Measurements from ENCODE around the gene ZC3H18. TPM values are rescaled to one million over a fixed set of nuclear protein-coding genes. Genes with fewer than 3 reads are reported as not detected.

ZC3H18 gene
- total and polyA plus RNA-seq, 2 of the 4 experiments (the other 2 are of a cell fraction): 3.4 to 21.3 TPM

DNA sequence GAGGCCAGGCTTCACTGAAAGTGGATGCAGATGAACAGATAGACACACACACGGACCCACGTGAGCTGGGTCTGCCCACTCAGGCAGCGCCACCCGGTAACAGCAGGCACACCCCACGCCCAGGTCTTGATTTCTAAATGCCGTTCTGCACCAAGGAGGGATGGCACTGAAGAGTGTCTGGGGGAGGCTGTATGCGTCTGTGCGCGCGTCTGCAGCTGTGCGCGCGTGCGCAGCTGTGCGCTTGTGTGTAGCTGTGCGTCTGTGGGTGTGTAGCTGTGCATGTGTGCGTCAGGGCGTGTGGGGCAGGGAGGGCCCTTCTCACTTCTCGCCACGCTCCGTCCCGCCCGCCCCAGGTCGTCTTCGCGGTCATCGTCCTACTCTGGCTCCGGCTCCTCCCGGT is 52.7 kb downstream of the ZC3H18 start:
- H2BK5ac ChIP-seq (ENCODE audit: low read depth, low read length, poor library complexity, severe bottlenecking): no peak overlapping the region
- no peak overlapping the region for H3K4me3 ChIP-seq (ENCODE audit: insufficient read depth, low read depth, low read length)
- ChIA-PET CTCF (no interaction called here), POLR2A (ENCODE audit: unreplicated experiment) (no interaction called here)
- H3K4me2 ChIP-seq (ENCODE audit: low read depth, low read length): no peak overlapping the region
- ATAC-seq (ENCODE audit: low read depth) (no peak), DNase-seq (no peak)
- peaks cover 19% of the 10 kb centered on the region for H3K9me1 ChIP-seq (ENCODE audit: insufficient read depth, low read length)
- peaks cover 8 to 48% of the 10 kb centered on the region in 2 experiments for H3K79me1 ChIP-seq (ENCODE audit: low read depth in 1 of 2, low read length in 2 of 2)
- H3K27ac ChIP-seq (ENCODE audit: insufficient read depth, low read length): no peak overlapping the region
- no TSS peak for BruUV-seq (replicated peaks)
- dilution Hi-C loops (cut with HindIII; ENCODE audit: low sequenced_read_pairs, unreplicated experiment) (no loop called here), in situ Hi-C loops (cut with MboI; ENCODE audit: low sequenced_read_pairs) (no loop called here), intact Hi-C loops (cut with micrococcal nuclease) (no loop called here)
- no peak overlapping the region for H2BK120ac ChIP-seq (ENCODE audit: low read depth, low read length)
- H3K56ac ChIP-seq (ENCODE audit: extremely low read depth, insufficient read depth, low read length): no peak overlapping the region
- H3K18ac ChIP-seq (ENCODE audit: low read depth, low read length): no peak overlapping the region
- no peak overlapping the region for H2BK20ac ChIP-seq (ENCODE audit: low read depth, low read length)
- no peak overlapping the region for H4K91ac ChIP-seq (ENCODE audit: insufficient read depth, low read depth, low read length)
- TF ChIP-seq MXI1 (IDR thresholded peaks at IDR 0.05; ENCODE audit: borderline replicate concordance, low read depth, low read length) (no peak), MAZ (IDR thresholded peaks at IDR 0.05; ENCODE audit: borderline replicate concordance, low read depth, low read length) (no peak), CHD1 (IDR thresholded peaks at IDR 0.05; ENCODE audit: low read depth, low read length) (no peak), POLR2A (IDR thresholded peaks at IDR 0.05; ENCODE audit: low read depth, low read length) (no peak), BHLHE40 (IDR thresholded peaks at IDR 0.05; ENCODE audit: low read depth, low read length) (no peak), SMC3 (IDR thresholded peaks at IDR 0.05; ENCODE audit: low read depth, low read length) (no peak), CEBPB (IDR thresholded peaks at IDR 0.05; ENCODE audit: low read depth, low read length) (no peak), RCOR1 (IDR thresholded peaks at IDR 0.05; ENCODE audit: insufficient replicate concordance, low read length) (no peak), RAD21 (IDR thresholded peaks at IDR 0.05; ENCODE audit: low read length) (no peak), FOS (IDR thresholded peaks at IDR 0.05; ENCODE audit: low read depth, low read length) (no peak), RFX5 (IDR thresholded peaks at IDR 0.05; ENCODE audit: low read depth, low read length) (no peak), NFE2L2 (IDR thresholded peaks at IDR 0.05; ENCODE audit: low read depth, low read length) (no peak), MAFK (IDR thresholded peaks at IDR 0.05; ENCODE audit: low read depth, low read length) (no peak)
- TF ChIP-seq, protein P1, sequence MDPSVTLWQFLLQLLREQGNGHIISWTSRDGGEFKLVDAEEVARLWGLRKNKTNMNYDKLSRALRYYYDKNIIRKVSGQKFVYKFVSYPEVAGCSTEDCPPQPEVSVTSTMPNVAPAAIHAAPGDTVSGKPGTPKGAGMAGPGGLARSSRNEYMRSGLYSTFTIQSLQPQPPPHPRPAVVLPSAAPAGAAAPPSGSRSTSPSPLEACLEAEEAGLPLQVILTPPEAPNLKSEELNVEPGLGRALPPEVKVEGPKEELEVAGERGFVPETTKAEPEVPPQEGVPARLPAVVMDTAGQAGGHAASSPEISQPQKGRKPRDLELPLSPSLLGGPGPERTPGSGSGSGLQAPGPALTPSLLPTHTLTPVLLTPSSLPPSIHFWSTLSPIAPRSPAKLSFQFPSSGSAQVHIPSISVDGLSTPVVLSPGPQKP (IDR thresholded peaks at IDR 0.05; ENCODE audit: borderline replicate concordance, low read depth, low read length): no peak
- TF ChIP-seq, protein P2, sequence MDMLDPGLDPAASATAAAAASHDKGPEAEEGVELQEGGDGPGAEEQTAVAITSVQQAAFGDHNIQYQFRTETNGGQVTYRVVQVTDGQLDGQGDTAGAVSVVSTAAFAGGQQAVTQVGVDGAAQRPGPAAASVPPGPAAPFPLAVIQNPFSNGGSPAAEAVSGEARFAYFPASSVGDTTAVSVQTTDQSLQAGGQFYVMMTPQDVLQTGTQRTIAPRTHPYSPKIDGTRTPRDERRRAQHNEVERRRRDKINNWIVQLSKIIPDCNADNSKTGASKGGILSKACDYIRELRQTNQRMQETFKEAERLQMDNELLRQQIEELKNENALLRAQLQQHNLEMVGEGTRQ (IDR thresholded peaks at IDR 0.05; ENCODE audit: low read depth, low read length): no peak
- TF ChIP-seq, protein P3, sequence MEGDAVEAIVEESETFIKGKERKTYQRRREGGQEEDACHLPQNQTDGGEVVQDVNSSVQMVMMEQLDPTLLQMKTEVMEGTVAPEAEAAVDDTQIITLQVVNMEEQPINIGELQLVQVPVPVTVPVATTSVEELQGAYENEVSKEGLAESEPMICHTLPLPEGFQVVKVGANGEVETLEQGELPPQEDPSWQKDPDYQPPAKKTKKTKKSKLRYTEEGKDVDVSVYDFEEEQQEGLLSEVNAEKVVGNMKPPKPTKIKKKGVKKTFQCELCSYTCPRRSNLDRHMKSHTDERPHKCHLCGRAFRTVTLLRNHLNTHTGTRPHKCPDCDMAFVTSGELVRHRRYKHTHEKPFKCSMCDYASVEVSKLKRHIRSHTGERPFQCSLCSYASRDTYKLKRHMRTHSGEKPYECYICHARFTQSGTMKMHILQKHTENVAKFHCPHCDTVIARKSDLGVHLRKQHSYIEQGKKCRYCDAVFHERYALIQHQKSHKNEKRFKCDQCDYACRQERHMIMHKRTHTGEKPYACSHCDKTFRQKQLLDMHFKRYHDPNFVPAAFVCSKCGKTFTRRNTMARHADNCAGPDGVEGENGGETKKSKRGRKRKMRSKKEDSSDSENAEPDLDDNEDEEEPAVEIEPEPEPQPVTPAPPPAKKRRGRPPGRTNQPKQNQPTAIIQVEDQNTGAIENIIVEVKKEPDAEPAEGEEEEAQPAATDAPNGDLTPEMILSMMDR (conservative IDR thresholded peaks at IDR 0.05; ENCODE audit: low read depth, low read length): no peak
- H3K9ac ChIP-seq (ENCODE audit: low read depth, low read length): no peak overlapping the region
- H4K5ac ChIP-seq (ENCODE audit: low read depth, low read length): no peak overlapping the region
- H3K4me1 ChIP-seq (ENCODE audit: control insufficient read depth, insufficient read depth, low read length): peaks cover 21% of the 10 kb centered on the region
- no peak overlapping the region for H3K14ac ChIP-seq (replicated peaks; ENCODE audit: low read depth, low read length)
- H2AK9ac ChIP-seq (replicated peaks; ENCODE audit: low read depth, low read length, poor library complexity): no peak overlapping the region
- no peak overlapping the region for H3K23ac ChIP-seq (ENCODE audit: low read depth, low read length)
- no peak overlapping the region for H2AFZ ChIP-seq (replicated peaks; ENCODE audit: low read length, poor library complexity)
- H3K9me3 ChIP-seq (ENCODE audit: control insufficient read depth, insufficient read depth, low read length): no peaks in the 10 kb centered on the region
- peaks cover 54% of the 10 kb centered on the region for H3K36me3 ChIP-seq (ENCODE audit: control insufficient read depth, insufficient read depth, low read length)
- H2BK15ac ChIP-seq (ENCODE audit: low read depth, low read length): no peak overlapping the region
- H3K27me3 ChIP-seq (ENCODE audit: control insufficient read depth, insufficient read depth, low read length): no peaks in the 10 kb centered on the region
- H4K20me1 ChIP-seq (ENCODE audit: insufficient read depth, low read length): peaks cover 51% of the 10 kb centered on the region
- H4K8ac ChIP-seq (ENCODE audit: low read depth in 2 of 2, low read length in 2 of 2): no peak overlapping the region
- 91% methylated on average over 20 of the region's 29 CpGs; no CpG with 5 or more reads in 1 of the 2 experiments for WGBS, 2 experiments (ENCODE audit: extremely low coverage in 2 of 2, insufficient read length in 1 of 2)
- H2AK5ac ChIP-seq (ENCODE audit: low read depth, low read length): no peak overlapping the region
- no peak overlapping the region for H3K4ac ChIP-seq (ENCODE audit: low read depth, low read length)
